ENCODE results near the gene CCDC24. TPM values are rescaled to one million over a fixed set of nuclear protein-coding genes. Genes with fewer than 3 reads are reported as not detected.

CCDC24 gene
- total RNA-seq, 4 donors from 2014 or later: 12.4 to 18.2 (median 15.7) TPM

DNA sequence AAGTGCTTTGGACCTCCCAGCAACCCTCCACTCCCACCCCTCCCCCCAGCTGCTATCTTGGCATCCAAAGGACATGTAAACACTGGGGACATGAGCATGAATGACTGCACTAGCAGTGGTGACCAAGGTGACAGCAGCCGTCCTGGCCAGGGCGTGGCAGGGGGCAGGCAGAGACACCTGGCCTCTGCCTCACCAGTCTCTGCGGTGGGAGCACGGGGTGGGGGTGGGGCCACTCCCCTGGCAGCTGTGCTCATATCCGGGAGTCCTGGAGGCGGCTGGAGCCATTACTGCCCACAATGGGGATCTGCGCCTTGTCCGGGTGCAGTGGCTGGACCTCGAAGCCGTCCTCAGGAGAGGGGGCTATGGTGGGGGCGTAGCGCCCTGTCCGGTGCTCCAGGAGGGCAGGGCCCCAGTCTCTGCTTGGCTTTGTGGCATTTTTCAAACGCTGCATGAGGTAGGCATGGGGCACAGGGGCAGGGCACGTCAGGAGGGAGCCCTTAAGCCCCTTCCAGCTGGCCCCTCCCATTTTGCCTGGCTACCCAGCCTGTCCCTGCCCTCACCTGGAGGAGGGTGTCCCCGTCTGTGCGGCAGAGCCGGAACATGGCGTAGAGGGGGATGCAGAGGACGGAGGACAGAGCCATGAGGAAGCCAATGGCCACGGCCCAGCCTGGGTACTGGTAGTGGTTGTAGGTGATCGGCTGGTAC, 6.0 kb downstream of the CCDC24 start:
- Histone ChIP-seq H3K36me3 (peaks cover 0 to 9% (median 0%) of the 10 kb centered on the region in 3 donors), H3K4me3 (no peak overlapping the region), H3K27ac (no peak overlapping the region), H3K27me3 (no peaks in the 10 kb centered on the region), H3K9me3 (no peaks in the 10 kb centered on the region), H3K4me1 (peaks cover 0 to 9% (median 1%) of the 10 kb centered on the region in 4 donors)
- peak in 1 of 3 donors; percentile 63 for DNase-seq
- TF ChIP-seq POLR2A (IDR thresholded peaks at IDR 0.05): no peak
- TF ChIP-seq, protein P1, sequence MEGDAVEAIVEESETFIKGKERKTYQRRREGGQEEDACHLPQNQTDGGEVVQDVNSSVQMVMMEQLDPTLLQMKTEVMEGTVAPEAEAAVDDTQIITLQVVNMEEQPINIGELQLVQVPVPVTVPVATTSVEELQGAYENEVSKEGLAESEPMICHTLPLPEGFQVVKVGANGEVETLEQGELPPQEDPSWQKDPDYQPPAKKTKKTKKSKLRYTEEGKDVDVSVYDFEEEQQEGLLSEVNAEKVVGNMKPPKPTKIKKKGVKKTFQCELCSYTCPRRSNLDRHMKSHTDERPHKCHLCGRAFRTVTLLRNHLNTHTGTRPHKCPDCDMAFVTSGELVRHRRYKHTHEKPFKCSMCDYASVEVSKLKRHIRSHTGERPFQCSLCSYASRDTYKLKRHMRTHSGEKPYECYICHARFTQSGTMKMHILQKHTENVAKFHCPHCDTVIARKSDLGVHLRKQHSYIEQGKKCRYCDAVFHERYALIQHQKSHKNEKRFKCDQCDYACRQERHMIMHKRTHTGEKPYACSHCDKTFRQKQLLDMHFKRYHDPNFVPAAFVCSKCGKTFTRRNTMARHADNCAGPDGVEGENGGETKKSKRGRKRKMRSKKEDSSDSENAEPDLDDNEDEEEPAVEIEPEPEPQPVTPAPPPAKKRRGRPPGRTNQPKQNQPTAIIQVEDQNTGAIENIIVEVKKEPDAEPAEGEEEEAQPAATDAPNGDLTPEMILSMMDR (IDR thresholded peaks at IDR 0.05): no peak

DNA sequence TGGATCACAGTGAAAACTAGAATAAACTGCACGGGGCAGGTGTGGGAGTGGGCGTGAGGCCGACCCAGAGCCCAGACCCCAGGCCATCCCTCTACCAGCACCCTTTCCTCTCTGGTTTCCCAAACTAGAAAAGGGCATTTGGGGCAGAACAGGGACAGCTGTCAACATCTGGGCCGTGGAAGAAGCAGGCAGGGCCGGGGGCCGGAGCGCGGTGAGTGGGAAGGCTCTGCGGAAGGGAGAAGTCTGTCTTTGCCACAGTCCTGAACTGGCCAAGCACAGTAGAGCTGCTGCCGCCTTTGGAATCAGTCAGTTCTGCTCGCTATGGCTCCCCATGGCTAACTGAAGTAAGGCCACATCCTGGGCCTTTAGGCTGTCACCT, 6.6 kb downstream of the CCDC24 start:
- DNase-seq: no peak
- TF ChIP-seq POLR2A (IDR thresholded peaks at IDR 0.05): no peak
- TF ChIP-seq, protein P1 (IDR thresholded peaks at IDR 0.05): no peak
- H3K36me3 ChIP-seq: peaks cover 0 to 9% (median 0%) of the 10 kb centered on the region in 3 donors
- H3K4me3 ChIP-seq: no peak overlapping the region
- no peaks in the 10 kb centered on the region for H3K27me3 ChIP-seq
- H3K27ac ChIP-seq: no peak overlapping the region
- no peaks in the 10 kb centered on the region for H3K9me3 ChIP-seq
- peaks cover 0 to 7% (median 0%) of the 10 kb centered on the region in 4 donors for H3K4me1 ChIP-seq

DNA sequence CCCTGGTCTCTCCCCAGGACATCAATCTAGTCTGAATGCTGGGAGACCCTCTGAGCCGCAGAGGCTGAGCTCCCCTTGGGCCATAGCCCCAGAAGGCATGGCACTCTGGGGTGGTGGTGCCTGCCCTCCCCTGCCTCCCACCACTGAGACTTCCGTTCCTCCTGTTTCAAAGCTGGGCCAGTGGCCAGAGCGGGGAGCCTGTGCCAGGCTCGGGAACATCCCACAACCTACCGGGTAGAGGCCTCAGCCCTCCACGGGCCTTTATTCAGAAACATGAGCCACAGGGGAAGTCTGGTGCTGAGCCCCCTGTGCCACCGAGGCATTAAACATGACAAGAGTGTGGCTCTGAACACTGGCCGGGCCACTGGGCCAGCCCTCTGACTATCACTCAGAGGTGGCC, 8.1 kb downstream of the CCDC24 start:
- H3K9me3 ChIP-seq: no peaks in the 10 kb centered on the region
- no peak for TF ChIP-seq POLR2A (IDR thresholded peaks at IDR 0.05)
- TF ChIP-seq, protein P1 (IDR thresholded peaks at IDR 0.05): no peak
- DNase-seq: no peak
- H3K27ac ChIP-seq: no peak overlapping the region
- no peaks in the 10 kb centered on the region for H3K27me3 ChIP-seq
- peaks cover 0 to 9% (median 0%) of the 10 kb centered on the region in 3 donors for H3K36me3 ChIP-seq
- H3K4me3 ChIP-seq: no peak overlapping the region
- H3K4me1 ChIP-seq: peaks cover 0 to 7% (median 0%) of the 10 kb centered on the region in 4 donors

DNA sequence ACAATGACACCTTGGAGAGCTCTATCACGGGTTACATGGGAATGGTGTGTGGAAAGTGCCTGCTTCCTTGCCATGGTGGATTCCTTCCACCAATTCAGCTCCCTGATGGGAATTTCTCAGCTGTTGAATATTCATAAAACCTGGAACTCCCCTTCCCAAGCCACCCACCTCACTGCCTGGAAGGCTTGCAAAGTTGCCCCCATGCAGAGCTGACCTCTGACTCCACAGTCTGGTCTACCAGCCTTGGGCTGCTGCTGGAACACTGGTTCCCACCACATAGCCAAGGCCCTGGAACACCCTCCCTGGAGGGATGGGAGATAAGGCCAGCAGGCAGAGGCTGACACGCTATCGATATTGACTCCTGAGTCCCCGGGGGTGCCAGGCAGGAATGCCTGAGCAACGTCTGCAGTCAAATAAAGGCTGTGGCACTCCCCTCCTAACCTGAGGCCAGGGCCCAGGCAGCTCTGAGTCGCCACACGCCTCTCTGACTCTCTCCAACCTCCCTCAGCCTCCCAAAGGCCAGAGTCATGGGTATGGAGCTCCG, 8.8 kb downstream of the CCDC24 start:
- no peaks in the 10 kb centered on the region for H3K27me3 ChIP-seq
- H3K4me3 ChIP-seq: no peak overlapping the region
- no peak for TF ChIP-seq POLR2A (IDR thresholded peaks at IDR 0.05)
- TF ChIP-seq, protein P1 (IDR thresholded peaks at IDR 0.05): no peak
- DNase-seq: no peak
- peaks cover 0 to 7% (median 0%) of the 10 kb centered on the region in 4 donors for H3K4me1 ChIP-seq
- H3K36me3 ChIP-seq: peaks cover 0 to 9% (median 0%) of the 10 kb centered on the region in 3 donors
- H3K9me3 ChIP-seq: no peaks in the 10 kb centered on the region
- no peak overlapping the region for H3K27ac ChIP-seq

DNA sequence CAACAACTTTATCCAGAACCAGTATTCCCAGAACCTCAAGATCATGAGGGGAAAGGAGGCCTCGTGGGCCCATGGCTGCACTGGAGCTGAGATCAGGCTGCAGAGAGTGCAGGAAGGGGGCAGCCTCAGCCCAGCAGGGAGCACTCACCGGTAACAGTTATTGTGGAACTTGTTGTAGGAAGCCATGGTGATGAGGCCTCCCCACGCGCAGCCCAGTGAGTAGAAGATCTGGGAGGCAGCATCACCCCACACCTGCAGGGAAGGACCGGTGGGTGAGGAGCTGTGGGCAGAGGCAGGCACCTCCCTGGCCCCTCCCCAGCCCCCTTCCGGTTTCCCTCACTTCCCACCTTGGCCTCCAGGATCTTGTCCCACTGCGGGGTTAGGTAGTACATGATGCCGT, 10.8 kb downstream of the CCDC24 start:
- DNase-seq: no peak
- Histone ChIP-seq H3K27me3 (no peaks in the 10 kb centered on the region), H3K36me3 (peaks cover 0 to 9% (median 0%) of the 10 kb centered on the region in 3 donors), H3K9me3 (no peaks in the 10 kb centered on the region), H3K4me1 (peaks cover 0 to 10% (median 0%) of the 10 kb centered on the region in 4 donors), H3K4me3 (no peak overlapping the region), H3K27ac (no peak overlapping the region)
- TF ChIP-seq POLR2A (IDR thresholded peaks at IDR 0.05): no peak
- TF ChIP-seq, protein P1 (IDR thresholded peaks at IDR 0.05): no peak

Data from Peyer's patch (tissue), 4 donors.